GM08714 (cell line): ENCODE results near the gene RPL39L.

Source experiments
- H3K4me3 ChIP-seq: fragments of 200-500 bp; sonication (Bioruptor generic); 2 replicates; pipeline ENCODE4 v1.5.1; 2014; ENCODE audit warnings: mild to moderate bottlenecking, low read length, inconsistent platforms
- ZNF274 ChIP-seq: IDR thresholded peaks from 2 replicates; pipeline ENCODE4 v1.6.1; 2012; ENCODE audit warnings: mild to moderate bottlenecking, low read depth, low read length

RPL39L gene

DNA sequence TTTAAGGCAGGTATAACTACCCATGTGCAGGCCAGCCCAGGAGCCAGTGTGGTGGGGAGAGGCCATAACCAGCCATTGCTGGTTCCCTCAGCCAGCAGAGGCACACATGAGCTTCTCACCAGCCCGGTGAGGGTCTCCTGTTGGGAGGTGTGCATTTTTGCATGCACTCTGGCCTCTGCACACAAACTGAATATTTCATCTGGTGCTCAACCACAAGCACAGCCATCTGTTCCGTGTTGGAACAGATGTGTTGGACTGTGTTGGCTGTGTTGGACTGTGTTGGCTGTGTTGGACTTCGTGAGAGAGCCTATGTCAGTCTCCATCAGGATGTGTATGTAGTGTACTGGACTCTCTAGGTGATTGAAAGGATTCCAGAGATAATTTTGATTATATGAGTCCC lies 67.2 kb downstream of the RPL39L start:
- no peak for TF ChIP-seq ZNF274
- H3K4me3 ChIP-seq, result no peak overlapping the region
